Anterior cingulate cortex (tissue), 58 donors: Measurements from ENCODE around the gene SEC14L5.

Experiments used
- DNase-seq, 58 donors: peaks; one replicate each; lab custom pipeline; 2025; lab: John Stamatoyannopoulos, UW

SEC14L5 gene

GRCh38 chr16:4980691-4981090 lies 22.6 kb downstream of the SEC14L5 start:
- DNase-seq = no peak

GRCh38 chr16:4981473-4981872 lies 23.3 kb downstream of the SEC14L5 start:
- DNase-seq = peak in 4 of 58 donors; percentile 19 to 50 (median 34)

GRCh38 chr16:4982056-4982867 lies 24.1 kb downstream of the SEC14L5 start:
- DNase-seq = peak in 11 of 58 donors; percentile 29 to 67 (median 40)

- no peak for DNase-seq
These were observed 26.3 kb downstream of the SEC14L5 start for GRCh38 chr16:4984174-4984990.

GRCh38 chr16:4987250-4987579 lies 29.1 kb downstream of the SEC14L5 start:
- DNase-seq = no peak

- no peak for DNase-seq
These were observed 29.6 kb downstream of the SEC14L5 start for GRCh38 chr16:4987580-4988374.

GRCh38 chr16:4988647-4989046 lies 30.5 kb downstream of the SEC14L5 start:
- no peak for DNase-seq

GRCh38 chr16:4989391-4990006 lies 31.4 kb downstream of the SEC14L5 start:
- DNase-seq = no peak

GRCh38 chr16:4990415-4990814 lies 32.3 kb downstream of the SEC14L5 start:
- no peak for DNase-seq

GRCh38 chr16:4991754-4992153 lies 33.6 kb downstream of the SEC14L5 start:
- DNase-seq = no peak

- DNase-seq = peak in 52 of 58 donors; percentile 26 to 81 (median 64)
These were observed 36.7 kb downstream of the SEC14L5 start for GRCh38 chr16:4994719-4995434.

- no peak for DNase-seq
These were observed 42.5 kb downstream of the SEC14L5 start for GRCh38 chr16:5000573-5001001.

- peak in 15 of 58 donors; percentile 7 to 68 (median 38) for DNase-seq
These were observed 43.4 kb downstream of the SEC14L5 start for GRCh38 chr16:5001571-5001970.

- no peak for DNase-seq
These were observed 43.9 kb downstream of the SEC14L5 start for GRCh38 chr16:5001986-5002385.

- no peak for DNase-seq
These were observed 44.6 kb downstream of the SEC14L5 start for GRCh38 chr16:5002699-5003143.

GRCh38 chr16:5003211-5003610 lies 45.1 kb downstream of the SEC14L5 start:
- DNase-seq = no peak

GRCh38 chr16:5003828-5004227 lies 45.7 kb downstream of the SEC14L5 start:
- DNase-seq = no peak

- DNase-seq = no peak
These were observed 46.2 kb downstream of the SEC14L5 start for GRCh38 chr16:5004311-5004710.

- no peak for DNase-seq
These were observed 47.8 kb downstream of the SEC14L5 start for GRCh38 chr16:5005916-5006315.
